ENCODE measurements around the gene TRIM28.

TRIM28 gene

GRCh38 chr19:58548859-58549663, 5.2 kb downstream of the TRIM28 start:
- DNase-seq (ENCODE audit: low read depth in 2 of 2): no peak

- DNase-seq (ENCODE audit: low read depth in 2 of 2): no peak
Measured at GRCh38 chr19:58549664-58550361, 5.9 kb downstream of the TRIM28 start.

- DNase-seq (ENCODE audit: low read depth in 2 of 2): no peak
Measured at GRCh38 chr19:58550362-58551122, 6.7 kb downstream of the TRIM28 start.

GRCh38 chr19:58551123-58551497, 7.2 kb downstream of the TRIM28 start:
- DNase-seq (ENCODE audit: low read depth in 2 of 2): no peak

- DNase-seq (ENCODE audit: low read depth in 2 of 2): no peak
Measured at GRCh38 chr19:58551577-58552471, 8.0 kb downstream of the TRIM28 start.

GRCh38 chr19:58552655-58553054, 8.8 kb downstream of the TRIM28 start:
- no peak for DNase-seq (ENCODE audit: low read depth in 2 of 2)

GRCh38 chr19:58553799-58554493, 10.1 kb downstream of the TRIM28 start:
- no peak for DNase-seq (ENCODE audit: low read depth in 2 of 2)

- peak; percentile 97 to 98 for DNase-seq (ENCODE audit: low read depth in 2 of 2)
Measured at GRCh38 chr19:58554494-58555368, 10.9 kb downstream of the TRIM28 start, which contains the start of gene CHMP2A. Gene CHMP2A (minus strand): TSS chr19:58555105. CDS start chr19:58554212, 893 bp downstream.

- DNase-seq (ENCODE audit: low read depth in 2 of 2): no peak
Measured at GRCh38 chr19:58555369-58555885, 11.6 kb downstream of the TRIM28 start.

GRCh38 chr19:58555920-58556621, 12.2 kb downstream of the TRIM28 start:
- no peak for DNase-seq (ENCODE audit: low read depth in 2 of 2)

- DNase-seq (ENCODE audit: low read depth in 2 of 2): no peak
Measured at GRCh38 chr19:58556622-58557220, 12.9 kb downstream of the TRIM28 start.

GRCh38 chr19:58557221-58558065, 13.6 kb downstream of the TRIM28 start:
- no peak for DNase-seq (ENCODE audit: low read depth in 2 of 2)

- DNase-seq (ENCODE audit: low read depth in 2 of 2): no peak
Measured at GRCh38 chr19:58558066-58558622, 14.3 kb downstream of the TRIM28 start, which contains the start of gene UBE2M. Gene UBE2M (minus strand): TSS chr19:58558611. CDS start chr19:58558381, 230 bp downstream.

GRCh38 chr19:58558623-58559274, 14.9 kb downstream of the TRIM28 start:
- DNase-seq (ENCODE audit: low read depth in 2 of 2): peak; percentile 99

GRCh38 chr19:58559275-58560006, 15.6 kb downstream of the TRIM28 start:
- DNase-seq (ENCODE audit: low read depth in 2 of 2): no peak

All from stimulated activated CD8-positive, alpha-beta memory T cell treated with anti-CD3 and anti-CD28 coated beads, Interleukin-7, amount 100 ng/mL, for 1 hour (primary cell).